Kidney tubule cell (primary cell): ENCODE data around the gene IGLL5.
A peak's percentile ranks its signal among the peaks of the same experiment; 100 is the strongest.
"Not testable (repeated sequence)": the region's sequence is repeated elsewhere in the genome, so short reads cannot be mapped to it uniquely, and the experiment has no call there.

Source experiments
- DNase-seq: peaks from one replicate; pipeline ENCODE4 v3.0.0-alpha.2; 2018; ENCODE audit warnings: low spot score

Gene IGLL5

GRCh38 chr22:22884010-22884887, 3.4 kb upstream of the IGLL5 start:
- DNase-seq: peak; percentile 75

GRCh38 chr22:22884888-22885840, 2.5 kb upstream of the IGLL5 start:
- no peak for DNase-seq

GRCh38 chr22:22886546-22886945, 1.1 kb upstream of the IGLL5 start:
- no peak for DNase-seq

GRCh38 chr22:22888571-22889353, 1.1 kb downstream of the IGLL5 start:
- no peak for DNase-seq

- DNase-seq: no peak
Observed at GRCh38 chr22:22890085-22890484, 2.5 kb downstream of the IGLL5 start.

GRCh38 chr22:22891139-22891621, 3.6 kb downstream of the IGLL5 start:
- DNase-seq: no peak

GRCh38 chr22:22892096-22893052, 4.8 kb downstream of the IGLL5 start:
- no peak for DNase-seq

GRCh38 chr22:22893077-22893805, 5.6 kb downstream of the IGLL5 start:
- no peak for DNase-seq

GRCh38 chr22:22893891-22894739, 6.5 kb downstream of the IGLL5 start:
- DNase-seq: no peak

GRCh38 chr22:22894740-22895731, 7.4 kb downstream of the IGLL5 start:
- no peak for DNase-seq

GRCh38 chr22:22895776-22896445, 8.3 kb downstream of the IGLL5 start:
- no peak for DNase-seq

- no peak for DNase-seq
Observed at GRCh38 chr22:22896601-22897000, 9.0 kb downstream of the IGLL5 start.

- no peak for DNase-seq
Observed at GRCh38 chr22:22897091-22897490, 9.5 kb downstream of the IGLL5 start.

GRCh38 chr22:22897947-22898346, 10.3 kb downstream of the IGLL5 start:
- DNase-seq: no peak

GRCh38 chr22:22898411-22898950, 10.9 kb downstream of the IGLL5 start:
- not testable (repeated sequence) for DNase-seq

GRCh38 chr22:22899342-22900080, 11.9 kb downstream of the IGLL5 start:
- DNase-seq: not testable (repeated sequence)
